Glutamatergic neuron (in vitro differentiated cells): ENCODE measurements around the gene DDX27. TPM values are rescaled to one million over a fixed set of nuclear protein-coding genes. Genes with fewer than 3 reads are reported as not detected.

Source experiments
- DNase-seq: peaks from one replicate; pipeline ENCODE4 v3.0.0; 2022
- H3K27ac Mint-ChIP-seq: one replicate; pipeline ENCODE4 v1.8.0; 2020; ENCODE audit warnings: mild to moderate bottlenecking, mixed read lengths, inconsistent platforms; ENCODE audit not compliant: unreplicated experiment
- H3K27me3 Mint-ChIP-seq: one replicate; pipeline ENCODE4 v1.8.0; 2020; ENCODE audit warnings: mild to moderate bottlenecking, moderate library complexity, mixed read lengths, inconsistent platforms; ENCODE audit not compliant: unreplicated experiment
- H3K36me3 Mint-ChIP-seq: one replicate; pipeline ENCODE4 v1.8.0; 2020; ENCODE audit warnings: mild to moderate bottlenecking, mixed read lengths, inconsistent platforms; ENCODE audit not compliant: unreplicated experiment
- H3K4me1 Mint-ChIP-seq: one replicate; pipeline ENCODE4 v1.8.0; 2020; ENCODE audit warnings: mild to moderate bottlenecking, low read depth, mixed read lengths, inconsistent platforms; ENCODE audit not compliant: unreplicated experiment
- H3K4me3 Mint-ChIP-seq: one replicate; pipeline ENCODE4 v1.8.0; 2020; ENCODE audit warnings: mild to moderate bottlenecking, mixed read lengths, inconsistent platforms; ENCODE audit not compliant: unreplicated experiment
- H3K9me3 Mint-ChIP-seq: one replicate; pipeline ENCODE4 v1.8.0; 2020; ENCODE audit warnings: mild to moderate bottlenecking, moderate library complexity, mixed read lengths, inconsistent platforms; ENCODE audit not compliant: unreplicated experiment
- CTCF ChIP-seq: fragments of 200-600 bp; sonication (generic); IDR thresholded peaks from one replicate; pipeline ENCODE4 v1.5.0; 2021; ENCODE audit not compliant: partially characterized antibody, unreplicated experiment
- total RNA-seq: library from RNA; stranded (reverse); fragmentation: NEBNext Ultra II Directional; extraction: Animal tissue kit (Norgen Biotek cat#: 25700); gene quantifications from one replicate; pipeline ENCODE4 v1.2.1, GENCODE V29; 2021; ENCODE audit not compliant: unreplicated experiment

The DDX27 gene
- total RNA-seq, 1 donor from 2014 or later: 31.4 TPM

GRCh38 chr20:49276961-49277785 is 58.0 kb downstream of the DDX27 start:
- peaks cover 11% of the 10 kb centered on the region for H3K27me3 Mint-ChIP-seq
- no peak for TF ChIP-seq CTCF
- H3K27ac Mint-ChIP-seq: peak overlapping the region; percentile 75
- peaks cover 25% of the 10 kb centered on the region for H3K4me1 Mint-ChIP-seq
- H3K36me3 Mint-ChIP-seq: peaks cover 24% of the 10 kb centered on the region
- peak; percentile 39 for DNase-seq
- peak overlapping the region; percentile 89 for H3K4me3 Mint-ChIP-seq
- H3K9me3 Mint-ChIP-seq: peaks cover 26% of the 10 kb centered on the region

- no peak for TF ChIP-seq CTCF
- Mint-ChIP-seq H3K9me3 (peaks cover 30% of the 10 kb centered on the region), H3K4me1 (peaks cover 30% of the 10 kb centered on the region), H3K27ac (peak overlapping the region; percentile 48), H3K36me3 (peaks cover 30% of the 10 kb centered on the region), H3K4me3 (peak overlapping the region; percentile 89), H3K27me3 (peaks cover 16% of the 10 kb centered on the region)
- no peak for DNase-seq
Measured at GRCh38 chr20:49277786-49278035, 58.5 kb downstream of the DDX27 start.

GRCh38 chr20:49278036-49278817 is 59.0 kb downstream of the DDX27 start, which contains the start of gene ZNFX1:
Gene ZNFX1, minus strand, starts transcription at chr20:49278057. Its CDS starts 2,218 bp downstream, at chr20:49275839.
- peaks cover 32% of the 10 kb centered on the region for H3K9me3 Mint-ChIP-seq
- peak within 1 kb of the TSS; percentile 99 for H3K4me3 Mint-ChIP-seq
- peaks cover 35% of the 10 kb centered on the region for H3K36me3 Mint-ChIP-seq
- H3K27me3 Mint-ChIP-seq: peaks cover 16% of the 10 kb centered on the region
- H3K27ac Mint-ChIP-seq: peak within 1 kb of the TSS; percentile 96
- DNase-seq: peak; percentile 98
- no peak for TF ChIP-seq CTCF
- H3K4me1 Mint-ChIP-seq: peaks cover 35% of the 10 kb centered on the region

- peaks cover 41% of the 10 kb centered on the region for H3K4me1 Mint-ChIP-seq
- H3K4me3 Mint-ChIP-seq: peak overlapping the region; percentile 99
- peaks cover 38% of the 10 kb centered on the region for H3K9me3 Mint-ChIP-seq
- H3K27ac Mint-ChIP-seq: peak overlapping the region; percentile 96
- TF ChIP-seq CTCF: no peak
- H3K27me3 Mint-ChIP-seq: peaks cover 16% of the 10 kb centered on the region
- peak; percentile 30 for DNase-seq
- peaks cover 43% of the 10 kb centered on the region for H3K36me3 Mint-ChIP-seq
Measured at GRCh38 chr20:49278818-49279676, 59.8 kb downstream of the DDX27 start.
